ENCODE data around the gene FHIT.

DNA sequence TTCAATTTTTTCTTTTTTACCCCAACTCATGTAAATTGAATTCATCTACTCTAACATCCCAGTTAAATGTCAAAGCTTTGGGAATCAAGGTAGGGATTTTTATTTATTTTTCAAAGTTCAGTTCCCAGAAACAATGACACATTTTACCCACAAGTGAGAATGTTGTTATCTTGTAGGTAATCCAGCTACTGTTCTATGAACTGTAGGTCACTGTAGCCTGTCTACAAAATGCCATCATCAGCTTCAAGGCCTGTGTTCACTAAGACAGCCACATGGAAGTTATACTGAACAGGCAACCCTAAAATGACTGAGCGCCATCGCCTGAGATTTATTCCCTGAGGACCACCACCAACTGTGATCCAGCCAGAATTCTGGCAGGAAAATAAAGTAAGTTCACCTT is 219.7 kb downstream of the FHIT start:
- TF ChIP-seq, protein P1, sequence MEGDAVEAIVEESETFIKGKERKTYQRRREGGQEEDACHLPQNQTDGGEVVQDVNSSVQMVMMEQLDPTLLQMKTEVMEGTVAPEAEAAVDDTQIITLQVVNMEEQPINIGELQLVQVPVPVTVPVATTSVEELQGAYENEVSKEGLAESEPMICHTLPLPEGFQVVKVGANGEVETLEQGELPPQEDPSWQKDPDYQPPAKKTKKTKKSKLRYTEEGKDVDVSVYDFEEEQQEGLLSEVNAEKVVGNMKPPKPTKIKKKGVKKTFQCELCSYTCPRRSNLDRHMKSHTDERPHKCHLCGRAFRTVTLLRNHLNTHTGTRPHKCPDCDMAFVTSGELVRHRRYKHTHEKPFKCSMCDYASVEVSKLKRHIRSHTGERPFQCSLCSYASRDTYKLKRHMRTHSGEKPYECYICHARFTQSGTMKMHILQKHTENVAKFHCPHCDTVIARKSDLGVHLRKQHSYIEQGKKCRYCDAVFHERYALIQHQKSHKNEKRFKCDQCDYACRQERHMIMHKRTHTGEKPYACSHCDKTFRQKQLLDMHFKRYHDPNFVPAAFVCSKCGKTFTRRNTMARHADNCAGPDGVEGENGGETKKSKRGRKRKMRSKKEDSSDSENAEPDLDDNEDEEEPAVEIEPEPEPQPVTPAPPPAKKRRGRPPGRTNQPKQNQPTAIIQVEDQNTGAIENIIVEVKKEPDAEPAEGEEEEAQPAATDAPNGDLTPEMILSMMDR (IDR thresholded peaks at IDR 0.05) = no peak
- no peak for TF ChIP-seq POLR2A (IDR thresholded peaks at IDR 0.05)
